Sigmoid colon (tissue), 7 donors: ENCODE data around the gene PINK1. TPM values are rescaled to one million over a fixed set of nuclear protein-coding genes. Genes with fewer than 3 reads are reported as not detected.

Experiments used
- DNase-seq: peaks from one replicate; pipeline ENCODE4 v3.0.0-alpha.2; 2019
- H3K27ac ChIP-seq, 4 donors: fragments of 200-600 bp; sonication (generic); one replicate each; pipeline ENCODE4 v1.5.1; 2016 to 2019; ENCODE audit warnings: mild to moderate bottlenecking in 1 of 4
- H3K27me3 ChIP-seq, 3 donors: fragments of 200-600 bp; sonication (generic); one replicate each; pipeline ENCODE4 v1.5.1; 2019; ENCODE audit warnings: mild to moderate bottlenecking in 1 of 3
- H3K36me3 ChIP-seq, 4 donors: fragments of 200-600 bp; sonication (generic); one replicate each; pipeline ENCODE4 v1.5.1; 2016 to 2019
- H3K4me1 ChIP-seq, 4 donors: fragments of 200-600 bp; sonication (generic); one replicate each; pipeline ENCODE4 v1.5.1; 2017 to 2019
- H3K4me3 ChIP-seq, 4 donors: fragments of 200-600 bp; sonication (generic); one replicate each; pipeline ENCODE4 v1.5.1; 2017 to 2019; ENCODE audit warnings: mild to moderate bottlenecking in 2 of 4, moderate library complexity in 1 of 4
- H3K9me3 ChIP-seq, 4 donors: fragments of 200-600 bp in 3 of 4; sonication (generic) in 3 of 4; one replicate each; pipeline versions ENCODE4 v1.5.1 to v1.6.1; 2013 to 2019
- CTCF ChIP-seq, 4 experiments: fragments of 450-650 bp in 3 of 4; fragments of 200-600 bp in 1 of 4; IDR thresholded peaks; one replicate each; pipeline ENCODE4 v1.5.1; 2016 to 2019; ENCODE audit warnings: antibody characterized with exemption in 4 of 4, mild to moderate bottlenecking in 3 of 4, moderate library complexity in 2 of 4
- EP300 ChIP-seq, 4 donors: sonication (generic); formaldehyde crosslinking; IDR thresholded peaks; one replicate each; pipeline ENCODE4 v1.6.1; 2017; ENCODE audit warnings: antibody characterized with exemption in 4 of 4
- POLR2A ChIP-seq, 2 donors: fragments of 450-650 bp; IDR thresholded peaks; one replicate each; pipeline ENCODE4 v1.6.1; 2016; ENCODE audit warnings: antibody characterized with exemption in 2 of 2, mild to moderate bottlenecking in 2 of 2, moderate library complexity in 2 of 2
- POLR2AphosphoS5 ChIP-seq, 4 donors: sonication (generic); formaldehyde crosslinking; IDR thresholded peaks; one replicate each; pipeline ENCODE4 v1.6.1; 2017; ENCODE audit warnings: antibody characterized with exemption in 4 of 4
- WGBS, 2 donors: extraction: QIAGEN DNeasy Blood & Tissue Kit; methylation state at CpG; one replicate each; pipeline ENCODE4 v1.1.7; 2013; 5-methylcytosine and 5-hydroxymethylcytosine counted together
- intact Hi-C: fragments of 100-400 bp; cut with DNase I; formaldehyde crosslinking; loops from one replicate; pipeline ENCODE4 v1.15.1; 2023
- polyA plus RNA-seq, 3 donors: library from polyadenylated mRNA; stranded (reverse); fragments of 200-250 nt; gene quantifications; one replicate each; pipeline ENCODE4 v1.2.3, GENCODE V29; 2013
- total RNA-seq, 4 donors: library from RNA; depleted of rRNA; stranded (reverse); fragments of >200 nt; gene quantifications; one replicate each; pipeline ENCODE4 v1.1.0, GENCODE V29; 2016
- donor health status: healthy with polysubstance abuse.
- donor health status: Bipolar disorder and iron deficiency.
- donor health status: healthy.

PINK1 gene
- total and polyA plus RNA-seq, 7 donors, result 60.1 to 179 (median 149) TPM

DNA sequence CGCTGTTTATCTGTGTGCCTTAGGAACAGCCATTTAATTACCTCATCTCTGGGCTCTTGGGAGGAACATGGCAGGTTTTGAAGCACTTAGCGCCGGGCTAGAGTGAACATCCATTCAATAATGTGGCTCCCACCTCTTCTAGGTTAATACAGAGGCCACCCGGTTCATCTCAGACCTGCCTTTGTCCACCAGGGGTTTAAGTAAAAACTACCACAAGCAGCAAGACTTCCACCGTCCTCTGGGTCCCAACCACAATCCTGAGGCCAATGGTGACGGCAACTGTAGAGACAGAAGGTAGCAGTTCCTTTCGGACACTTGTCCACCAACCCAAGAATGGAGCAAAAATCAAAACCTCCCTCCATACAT is 28.8 kb downstream of the PINK1 start:
- WGBS, 2 donors, result 55 to 64% methylated on average over 7 of the region's 7 CpGs
- intact Hi-C loops, result no loop called here

DNA sequence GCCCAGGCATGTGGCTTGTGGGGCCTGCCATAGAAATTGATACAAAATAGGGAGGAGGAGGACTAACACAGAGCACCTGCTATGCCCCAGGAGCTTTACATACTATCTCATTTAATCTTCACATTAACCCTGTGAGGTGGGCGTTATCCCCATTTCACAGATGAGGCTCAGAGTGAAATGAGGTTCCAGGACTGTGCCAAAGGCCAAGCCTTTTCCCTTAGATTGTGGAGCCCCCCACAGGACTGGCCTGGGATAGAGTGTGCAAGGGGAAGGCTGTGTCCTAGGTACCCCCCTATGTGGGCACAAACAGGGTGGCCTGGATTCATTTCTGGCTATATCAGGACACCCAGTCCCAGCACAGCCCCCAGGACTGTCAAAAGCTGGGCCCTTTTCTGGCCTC is 30.1 kb downstream of the PINK1 start:
- intact Hi-C loops, result no loop called here
- Histone ChIP-seq H3K4me1 (peaks cover 0 to 26% (median 23%) of the 10 kb centered on the region in 4 donors), H3K27ac (no peak overlapping the region), H3K4me3 (no peak overlapping the region), H3K9me3 (no peaks in the 10 kb centered on the region), H3K36me3 (peaks cover 0 to 5% (median 0%) of the 10 kb centered on the region in 4 donors), H3K27me3 (no peaks in the 10 kb centered on the region)
- 93 to 94% methylated on average over 1 of the region's 1 CpG for WGBS, 2 donors
- TF ChIP-seq POLR2A (IDR thresholded peaks at IDR 0.05) (no peak), CTCF (IDR thresholded peaks at IDR 0.05) (no peak), POLR2AphosphoS5 (IDR thresholded peaks at IDR 0.05) (no peak), EP300 (IDR thresholded peaks at IDR 0.05) (no peak)
- no peak for DNase-seq

More for the DNA sequence above, 28.8 kb downstream of the PINK1 start:
- Histone ChIP-seq H3K4me3 (peak overlapping the region; percentile 67 to 92 (median 77)), H3K36me3 (peaks cover 0 to 15% (median 5%) of the 10 kb centered on the region in 4 donors), H3K27ac (peak overlapping the region; percentile 78 to 89 (median 85)), H3K9me3 (no peaks in the 10 kb centered on the region), H3K4me1 (peaks cover 0 to 26% (median 23%) of the 10 kb centered on the region in 4 donors), H3K27me3 (no peaks in the 10 kb centered on the region)
- TF ChIP-seq CTCF (IDR thresholded peaks at IDR 0.05) (no peak), EP300 (IDR thresholded peaks at IDR 0.05) (no peak), POLR2A (IDR thresholded peaks at IDR 0.05) (no peak), POLR2AphosphoS5 (IDR thresholded peaks at IDR 0.05) (no peak)
- DNase-seq, result no peak

GRCh38 chr1:20663969-20664715 is 30.9 kb downstream of the PINK1 start:
- Histone ChIP-seq H3K27ac (no peak overlapping the region), H3K36me3 (no peaks in the 10 kb centered on the region), H3K4me3 (no peak overlapping the region), H3K4me1 (peaks cover 0 to 23% (median 23%) of the 10 kb centered on the region in 4 donors), H3K9me3 (no peaks in the 10 kb centered on the region), H3K27me3 (no peaks in the 10 kb centered on the region)
- intact Hi-C loops, result no loop called here
- no peak for TF ChIP-seq POLR2AphosphoS5 (IDR thresholded peaks at IDR 0.05)
- no peak for TF ChIP-seq EP300 (IDR thresholded peaks at IDR 0.05)
- TF ChIP-seq POLR2A (IDR thresholded peaks at IDR 0.05), result no peak
- no peak for TF ChIP-seq CTCF (IDR thresholded peaks at IDR 0.05)
- 81 to 89% methylated on average over 12 of the region's 12 CpGs for WGBS, 2 donors
- DNase-seq, result no peak

DNA sequence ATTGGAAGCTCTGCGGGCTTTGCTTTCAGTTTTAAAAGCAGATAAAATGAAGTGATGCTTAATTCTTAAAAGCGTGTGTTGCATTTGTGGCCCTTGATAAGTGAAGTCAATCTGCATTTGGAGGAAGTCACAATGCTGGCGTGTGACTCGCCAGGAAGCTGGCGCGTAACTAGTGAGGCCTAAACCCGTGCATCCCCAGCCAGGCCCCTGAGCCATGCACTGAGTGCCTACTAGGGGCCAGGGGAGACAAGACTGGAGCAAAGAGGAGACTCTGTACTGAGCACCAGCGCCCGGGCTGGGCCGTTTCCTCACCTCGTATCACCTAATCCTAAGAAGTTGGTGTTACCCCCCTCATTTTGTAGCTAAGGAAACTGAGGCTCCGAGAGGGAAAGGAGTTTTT is 32.5 kb downstream of the PINK1 start:
- intact Hi-C loops, result no loop called here
- H3K9me3 ChIP-seq, result no peaks in the 10 kb centered on the region
- DNase-seq, result no peak
- H3K27me3 ChIP-seq, result no peaks in the 10 kb centered on the region
- TF ChIP-seq EP300 (IDR thresholded peaks at IDR 0.05), result no peak
- no peak for TF ChIP-seq POLR2A (IDR thresholded peaks at IDR 0.05)
- TF ChIP-seq CTCF (IDR thresholded peaks at IDR 0.05), result no peak
- TF ChIP-seq POLR2AphosphoS5 (IDR thresholded peaks at IDR 0.05), result no peak
- H3K4me3 ChIP-seq, result no peak overlapping the region
- 49 to 69% methylated on average over 12 of the region's 12 CpGs for WGBS, 2 donors
- no peak overlapping the region for H3K27ac ChIP-seq
- peaks cover 0 to 9% (median 7%) of the 10 kb centered on the region in 4 donors for H3K4me1 ChIP-seq
- H3K36me3 ChIP-seq, result no peaks in the 10 kb centered on the region
